ENCODE results near the gene RDH5.
A peak's percentile ranks its signal among the peaks of the same experiment; 100 is the strongest.

The RDH5 gene

DNA sequence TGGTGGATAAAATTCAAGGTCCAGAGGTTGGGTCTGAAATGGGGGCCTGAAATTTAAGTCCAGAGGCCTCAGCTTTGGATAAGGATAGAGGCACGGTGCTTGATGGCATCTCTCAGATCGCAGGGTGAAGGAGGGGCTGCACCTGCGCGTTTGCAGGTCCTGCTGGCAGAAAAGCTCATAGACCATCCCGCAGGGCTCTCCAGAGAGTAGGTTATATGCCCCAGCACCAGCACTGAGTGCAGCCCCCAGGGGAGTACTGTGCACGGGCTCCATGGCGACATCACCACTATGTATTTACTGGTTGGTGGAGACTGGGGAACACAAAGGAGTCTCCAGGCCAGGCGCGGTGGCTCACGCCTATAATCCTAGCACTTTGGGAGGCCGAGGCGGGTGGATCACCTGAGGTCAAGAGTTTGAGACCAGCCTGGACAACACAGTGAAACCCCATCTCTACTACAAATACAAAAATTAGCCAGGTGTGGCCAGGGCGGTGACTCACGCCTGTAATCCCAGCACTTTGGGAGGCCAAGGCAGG is 12.9 kb downstream of the RDH5 start:
- in situ Hi-C loops (cut with HindIII; ENCODE audit: low sequenced_read_pairs), result no loop called here
- TF ChIP-seq, protein P1, sequence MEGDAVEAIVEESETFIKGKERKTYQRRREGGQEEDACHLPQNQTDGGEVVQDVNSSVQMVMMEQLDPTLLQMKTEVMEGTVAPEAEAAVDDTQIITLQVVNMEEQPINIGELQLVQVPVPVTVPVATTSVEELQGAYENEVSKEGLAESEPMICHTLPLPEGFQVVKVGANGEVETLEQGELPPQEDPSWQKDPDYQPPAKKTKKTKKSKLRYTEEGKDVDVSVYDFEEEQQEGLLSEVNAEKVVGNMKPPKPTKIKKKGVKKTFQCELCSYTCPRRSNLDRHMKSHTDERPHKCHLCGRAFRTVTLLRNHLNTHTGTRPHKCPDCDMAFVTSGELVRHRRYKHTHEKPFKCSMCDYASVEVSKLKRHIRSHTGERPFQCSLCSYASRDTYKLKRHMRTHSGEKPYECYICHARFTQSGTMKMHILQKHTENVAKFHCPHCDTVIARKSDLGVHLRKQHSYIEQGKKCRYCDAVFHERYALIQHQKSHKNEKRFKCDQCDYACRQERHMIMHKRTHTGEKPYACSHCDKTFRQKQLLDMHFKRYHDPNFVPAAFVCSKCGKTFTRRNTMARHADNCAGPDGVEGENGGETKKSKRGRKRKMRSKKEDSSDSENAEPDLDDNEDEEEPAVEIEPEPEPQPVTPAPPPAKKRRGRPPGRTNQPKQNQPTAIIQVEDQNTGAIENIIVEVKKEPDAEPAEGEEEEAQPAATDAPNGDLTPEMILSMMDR (IDR thresholded peaks at IDR 0.05; ENCODE audit: low read depth, low read length), result no peak
- no peak for DNase-seq (ENCODE audit: low read depth, low spot score)
- no peak overlapping the region for H3K4me3 ChIP-seq (ENCODE audit: low read depth, low read length)

DNA sequence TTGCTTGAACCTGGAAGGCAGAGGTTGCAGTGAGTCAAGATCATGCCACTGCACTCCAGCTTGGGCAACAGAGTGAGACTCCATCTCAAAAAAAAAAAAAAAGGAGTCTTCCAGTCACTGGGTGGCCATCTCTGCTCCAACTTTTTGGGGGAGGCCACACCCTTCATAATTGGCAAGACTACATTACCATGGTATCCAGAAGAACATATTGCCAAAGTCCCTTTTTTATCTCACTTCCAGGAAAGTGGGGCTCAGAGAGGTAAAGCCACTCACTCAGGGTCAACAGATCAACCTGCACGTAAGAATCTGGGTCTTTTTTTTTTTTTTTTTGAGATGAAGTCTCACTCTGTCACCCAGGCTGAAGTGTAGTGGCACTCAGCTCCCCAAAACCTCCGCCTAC is 13.7 kb downstream of the RDH5 start:
- TF ChIP-seq, protein P1 (IDR thresholded peaks at IDR 0.05; ENCODE audit: low read depth, low read length), result no peak
- no peak for DNase-seq (ENCODE audit: low read depth, low spot score)
- H3K4me3 ChIP-seq (ENCODE audit: low read depth, low read length), result no peak overlapping the region
- in situ Hi-C loops (cut with HindIII; ENCODE audit: low sequenced_read_pairs), result no loop called here

DNA sequence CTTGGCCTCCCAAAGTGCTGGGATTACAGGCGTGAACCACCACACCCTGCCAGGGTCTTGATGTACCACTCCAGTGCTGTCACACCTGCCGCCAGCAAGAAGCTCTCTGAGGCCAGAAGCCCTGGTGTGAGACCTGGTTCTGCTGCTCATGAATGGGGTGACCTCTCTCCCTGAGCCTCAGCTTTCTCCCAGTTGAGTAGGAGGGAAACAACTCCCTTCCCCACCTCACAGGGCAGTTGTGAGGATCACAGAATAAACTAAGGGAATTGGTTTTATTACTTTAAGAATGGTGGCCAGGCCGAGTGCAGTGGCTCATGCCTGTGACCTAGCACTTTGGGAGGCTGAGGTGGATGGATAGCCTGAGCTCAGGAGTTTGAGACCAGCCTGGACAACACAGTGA is 14.4 kb downstream of the RDH5 start:
- H3K4me3 ChIP-seq (ENCODE audit: low read depth, low read length), result no peak overlapping the region
- TF ChIP-seq, protein P1 (IDR thresholded peaks at IDR 0.05; ENCODE audit: low read depth, low read length), result no peak
- in situ Hi-C loops (cut with HindIII; ENCODE audit: low sequenced_read_pairs), result no loop called here
- DNase-seq (ENCODE audit: low read depth, low spot score), result no peak

DNA sequence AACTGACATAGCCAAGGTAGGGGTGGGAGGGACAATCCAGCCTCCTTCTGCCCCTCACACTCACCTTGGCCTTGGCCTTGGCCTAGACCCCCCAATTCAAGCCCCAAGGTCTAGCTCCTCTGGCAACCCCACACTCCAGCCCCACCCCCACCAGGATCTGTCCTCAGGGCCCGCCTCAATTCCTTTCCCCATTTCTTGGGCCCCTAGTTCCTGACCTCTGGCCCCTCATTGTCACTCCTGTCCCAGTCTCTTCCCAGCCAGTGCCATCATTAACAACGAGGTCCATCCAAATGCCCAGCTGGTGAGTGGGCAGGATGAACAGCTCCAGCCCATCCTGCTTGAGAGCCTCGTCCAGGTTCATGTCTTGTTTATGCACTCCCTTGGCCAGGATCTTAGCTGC is 15.9 kb downstream of the RDH5 start:
- no peak for DNase-seq (ENCODE audit: low read depth, low spot score)
- H3K4me3 ChIP-seq (ENCODE audit: low read depth, low read length), result no peak overlapping the region
- in situ Hi-C loops (cut with HindIII; ENCODE audit: low sequenced_read_pairs), result no loop called here
- TF ChIP-seq, protein P1 (IDR thresholded peaks at IDR 0.05; ENCODE audit: low read depth, low read length), result no peak

DNA sequence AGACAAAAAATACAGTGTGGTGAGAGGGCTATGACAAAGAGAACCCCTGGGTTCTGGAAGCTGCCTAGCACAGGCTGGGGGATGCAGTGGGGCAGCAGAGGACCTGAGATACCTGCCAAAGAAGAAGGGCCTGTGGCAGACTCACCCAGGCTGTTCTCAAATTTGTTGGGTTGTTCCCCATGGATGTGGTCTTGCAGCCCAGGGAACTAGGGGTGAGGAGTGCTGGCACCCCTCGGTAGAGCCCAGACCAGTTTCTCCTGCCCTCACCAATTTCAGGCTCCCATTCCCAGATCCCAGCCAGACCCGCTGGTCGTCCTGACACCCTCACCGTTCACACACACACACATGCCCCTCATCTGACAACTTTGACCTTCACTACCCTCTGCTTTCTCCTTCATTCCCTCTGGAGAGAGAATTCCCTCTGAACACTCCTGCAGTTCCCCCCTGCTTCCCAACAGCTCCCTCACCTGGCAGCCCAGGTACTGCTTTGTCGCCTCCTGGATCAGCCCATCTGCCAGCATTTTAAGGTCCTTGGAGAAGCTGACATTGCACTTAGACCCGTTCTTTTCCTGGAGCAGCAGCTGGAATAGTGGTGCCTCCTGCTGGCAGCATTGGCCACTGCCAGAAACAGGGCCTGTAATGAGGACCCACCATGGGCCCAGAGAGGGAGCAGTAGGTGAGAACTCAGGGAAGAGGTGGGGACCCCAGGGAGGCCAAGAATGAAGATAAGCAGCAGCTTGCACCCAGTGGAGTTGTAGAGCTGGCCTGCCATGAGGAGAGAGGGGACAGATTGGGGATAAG is 16.8 kb downstream of the RDH5 start:
- H3K4me3 ChIP-seq (ENCODE audit: low read depth, low read length), result no peak overlapping the region
- in situ Hi-C loops (cut with HindIII; ENCODE audit: low sequenced_read_pairs), result no loop called here
- TF ChIP-seq, protein P1 (IDR thresholded peaks at IDR 0.05; ENCODE audit: low read depth, low read length), result peak; percentile 94
- peak; percentile 70 for DNase-seq (ENCODE audit: low read depth, low spot score)

DNA sequence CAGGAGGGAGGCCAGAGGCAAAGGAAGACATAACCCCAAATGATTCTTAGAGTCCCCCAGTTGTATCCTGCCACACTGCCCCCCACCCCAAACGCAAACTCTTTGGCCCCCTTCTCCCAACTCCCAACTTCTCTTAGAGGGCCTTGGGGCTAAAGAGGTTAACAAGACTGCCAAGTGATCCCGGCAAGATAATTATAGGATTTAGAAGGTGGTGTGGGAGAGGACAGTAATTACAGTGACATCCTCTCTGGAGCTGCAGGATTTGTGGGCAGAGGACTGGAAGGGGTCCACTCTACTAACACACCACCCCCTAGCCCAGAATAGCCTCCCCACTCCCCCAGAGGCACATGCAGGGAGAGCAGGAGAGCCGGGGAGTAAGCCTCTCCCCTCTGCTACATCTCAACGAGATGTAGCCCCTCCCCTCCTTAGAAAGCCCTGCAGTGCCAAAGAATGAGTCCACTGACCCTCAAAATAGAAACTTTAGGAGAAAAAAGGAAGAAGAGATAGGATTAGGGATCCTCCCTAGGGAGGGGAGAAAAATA is 17.5 kb downstream of the RDH5 start:
- peak overlapping the region; percentile 62 for H3K4me3 ChIP-seq (ENCODE audit: low read depth, low read length)
- DNase-seq (ENCODE audit: low read depth, low spot score), result no peak
- in situ Hi-C loops (cut with HindIII; ENCODE audit: low sequenced_read_pairs), result no loop called here
- TF ChIP-seq, protein P1 (IDR thresholded peaks at IDR 0.05; ENCODE audit: low read depth, low read length), result no peak
